GM18520 (cell line): ENCODE data around the gene TMEM258.

ENCODE experiments used
- ATAC-seq: cut with Tn5 transposase; IDR thresholded peaks from one replicate; pipeline ENCODE4 v1.9.1; 2021; ENCODE audit not compliant: unreplicated experiment

TMEM258 gene

GRCh38 chr11:61797263-61797944 is 5.0 kb upstream of the TMEM258 start:
- no peak for ATAC-seq

GRCh38 chr11:61795876-61796526 is 3.6 kb upstream of the TMEM258 start:
- ATAC-seq = no peak

GRCh38 chr11:61795459-61795858 is 3.1 kb upstream of the TMEM258 start:
- ATAC-seq = no peak

GRCh38 chr11:61794579-61794978 is 2.2 kb upstream of the TMEM258 start:
- no peak for ATAC-seq

- ATAC-seq = no peak
These were observed 1.4 kb upstream of the TMEM258 start for GRCh38 chr11:61793829-61794204.

- no peak for ATAC-seq
These were observed 857 bp upstream of the TMEM258 start for GRCh38 chr11:61793083-61793828.

GRCh38 chr11:61791737-61792309 is 576 bp downstream of the TMEM258 start:
- ATAC-seq = no peak

GRCh38 chr11:61787928-61788491 is 4.4 kb downstream of the TMEM258 start:
- ATAC-seq = no peak

GRCh38 chr11:61785837-61786402 is 6.5 kb downstream of the TMEM258 start:
- ATAC-seq = no peak

GRCh38 chr11:61784506-61784805 is 7.9 kb downstream of the TMEM258 start:
- ATAC-seq = no peak

- ATAC-seq = no peak
These were observed 8.5 kb downstream of the TMEM258 start for GRCh38 chr11:61783717-61784505.

- no peak for ATAC-seq
These were observed 9.6 kb downstream of the TMEM258 start for GRCh38 chr11:61782841-61783240.

GRCh38 chr11:61782299-61782698 is 10.1 kb downstream of the TMEM258 start:
- no peak for ATAC-seq

- ATAC-seq = no peak
These were observed 10.8 kb downstream of the TMEM258 start for GRCh38 chr11:61781585-61781984.

- no peak for ATAC-seq
These were observed 11.7 kb downstream of the TMEM258 start for GRCh38 chr11:61780581-61781162.

GRCh38 chr11:61779666-61780525 is 12.5 kb downstream of the TMEM258 start:
- ATAC-seq = no peak

- no peak for ATAC-seq
These were observed 13.3 kb downstream of the TMEM258 start for GRCh38 chr11:61778920-61779650.

GRCh38 chr11:61778357-61778886 is 14.0 kb downstream of the TMEM258 start:
- no peak for ATAC-seq
